A172 (cell line): Measurements from ENCODE around the gene ATXN7L2. TPM values are rescaled to one million over a fixed set of nuclear protein-coding genes. Genes with fewer than 3 reads are reported as not detected.

Source experiments
- DNase-seq: peaks from one replicate; pipeline ENCODE4 v3.0.0-alpha.2; 2015; ENCODE audit warnings: low spot score
- total RNA-seq: library from RNA; depleted of rRNA; stranded (reverse); fragments of >200 nt; shearing (Covaris generic); gene quantifications from 2 replicates; pipeline ENCODE4 v1.2.3, GENCODE V29; 2014

ATXN7L2 gene
- total RNA-seq, 1 experiment from 2014 or later = 5.4 TPM

GRCh38 chr1:109475261-109475660 is 8.4 kb upstream of the ATXN7L2 start:
- no peak for DNase-seq

GRCh38 chr1:109476825-109477224 is 6.9 kb upstream of the ATXN7L2 start:
- DNase-seq = no peak

- DNase-seq = no peak
Measured at GRCh38 chr1:109477821-109478220, 5.9 kb upstream of the ATXN7L2 start.

GRCh38 chr1:109478806-109479205 is 4.9 kb upstream of the ATXN7L2 start:
- DNase-seq = no peak

GRCh38 chr1:109479311-109479710 is 4.4 kb upstream of the ATXN7L2 start:
- no peak for DNase-seq

- DNase-seq = no peak
Measured at GRCh38 chr1:109479901-109480300, 3.8 kb upstream of the ATXN7L2 start.

- DNase-seq = no peak
Measured at GRCh38 chr1:109481646-109482045, 2.1 kb upstream of the ATXN7L2 start.

- DNase-seq = no peak
Measured at GRCh38 chr1:109482242-109482641, 1.5 kb upstream of the ATXN7L2 start.

- DNase-seq = no peak
Measured at GRCh38 chr1:109482791-109483671, 674 bp upstream of the ATXN7L2 start.

GRCh38 chr1:109484519-109484975 is 842 bp downstream of the ATXN7L2 start:
- no peak for DNase-seq

GRCh38 chr1:109485001-109485400 is 1.3 kb downstream of the ATXN7L2 start:
- DNase-seq = no peak

GRCh38 chr1:109487261-109487660 is 3.6 kb downstream of the ATXN7L2 start:
- no peak for DNase-seq

GRCh38 chr1:109488201-109488600 is 4.5 kb downstream of the ATXN7L2 start:
- no peak for DNase-seq

GRCh38 chr1:109488696-109489095 is 5.0 kb downstream of the ATXN7L2 start:
- DNase-seq = no peak

GRCh38 chr1:109490029-109490933 is 6.6 kb downstream of the ATXN7L2 start:
- peak; percentile 44 for DNase-seq

GRCh38 chr1:109490934-109491302 is 7.2 kb downstream of the ATXN7L2 start:
- no peak for DNase-seq

- DNase-seq = no peak
Measured at GRCh38 chr1:109491372-109491771, 7.7 kb downstream of the ATXN7L2 start.

GRCh38 chr1:109492779-109493178 is 9.1 kb downstream of the ATXN7L2 start:
- no peak for DNase-seq

- no peak for DNase-seq
Measured at GRCh38 chr1:109493227-109493626, 9.5 kb downstream of the ATXN7L2 start.

GRCh38 chr1:109493805-109494539 is 10.3 kb downstream of the ATXN7L2 start, which contains the start of gene CYB561D1:
CYB561D1 (plus strand) TSS chr1:109494094; CDS start chr1:109494140, 46 bp downstream.
- DNase-seq = peak; percentile 61

GRCh38 chr1:109495738-109496137 is 12.0 kb downstream of the ATXN7L2 start:
- no peak for DNase-seq
